SU-DHL-6 (cell line): ENCODE data around the gene ATG12.

Experiments used
- H2AFZ ChIP-seq: fragments of 200-600 bp; sonication (generic); 2 replicates; pipeline ENCODE4 v1.6.1; 2014; ENCODE audit warnings: low read depth, mild to moderate bottlenecking, moderate library complexity, mixed read lengths, antibody characterized with exemption, low read length; ENCODE audit not compliant: severe bottlenecking
- H3F3A ChIP-seq: fragments of 200-600 bp; shearing (Covaris generic); 2 replicates; pipeline ENCODE4 v1.6.0; 2016; ENCODE audit warnings: antibody characterized with exemption, mild to moderate bottlenecking; ENCODE audit not compliant: insufficient read depth
- H3K27ac ChIP-seq: fragments of 200-600 bp; sonication (generic); 2 replicates; pipeline ENCODE4 v1.5.1; 2016; ENCODE audit warnings: low read depth, mild to moderate bottlenecking, low read length, moderate library complexity, mixed read lengths
- H3K27me3 ChIP-seq: fragments of 200-600 bp; sonication (generic), shearing (Covaris generic); 2 replicates; pipeline ENCODE4 v1.6.0; 2014; ENCODE audit warnings: mild to moderate bottlenecking, low read length
- H3K36me3 ChIP-seq: fragments of 200-600 bp; sonication (generic); 2 replicates; pipeline ENCODE4 v1.6.1; 2014; ENCODE audit warnings: mild to moderate bottlenecking, low read length, mixed read lengths
- H3K4me2 ChIP-seq: fragments of 300-600, 200-600 bp; shearing (Covaris generic), sonication (generic); 2 replicates; pipeline ENCODE4 v1.6.0; 2014; ENCODE audit warnings: low read length, low read depth, mild to moderate bottlenecking; ENCODE audit not compliant: poor library complexity, severe bottlenecking
- H3K4me3 ChIP-seq: fragments of 200-600 bp; sonication (generic); 2 replicates; pipeline ENCODE4 v1.5.1; 2014; ENCODE audit warnings: antibody characterized with exemption, low read length, mild to moderate bottlenecking, mixed read lengths; ENCODE audit not compliant: insufficient read depth, poor library complexity, severe bottlenecking
- H3K79me2 ChIP-seq: fragments of 200-600 bp; sonication (generic); 2 replicates; pipeline ENCODE4 v1.6.1; 2014; ENCODE audit warnings: mild to moderate bottlenecking, low read length, moderate library complexity; ENCODE audit not compliant: insufficient read depth
- H3K9ac ChIP-seq: fragments of 200-600 bp; sonication (generic); 2 replicates; pipeline ENCODE4 v1.7.0; 2014; ENCODE audit warnings: mild to moderate bottlenecking, low read length
- H3K9me2 ChIP-seq: fragments of 200-600 bp; sonication (generic); replicated peaks from 2 replicates; pipeline ENCODE4 v1.6.1; 2014; ENCODE audit warnings: low read length; ENCODE audit not compliant: insufficient read depth
- H3K9me3 ChIP-seq: fragments of 200-600 bp; sonication (generic); 2 replicates; pipeline ENCODE4 v1.6.1; 2014; ENCODE audit warnings: low read length, mixed read lengths; ENCODE audit not compliant: insufficient read depth
- H4K20me1 ChIP-seq: fragments of 200-600 bp; sonication (generic); 2 replicates; pipeline ENCODE4 v1.6.1; 2014; ENCODE audit warnings: low read depth, mild to moderate bottlenecking, antibody characterized with exemption, low read length, moderate library complexity, mixed read lengths
- EZH2phosphoT487 ChIP-seq: fragments of 200-600 bp; sonication (generic), shearing (Covaris generic); conservative IDR thresholded peaks from 2 replicates; pipeline ENCODE4 v1.6.1; 2018; ENCODE audit warnings: mild to moderate bottlenecking, antibody characterized with exemption, low read length, moderate library complexity, mixed read lengths
- TF ChIP-seq, protein P1 (sequence below): fragments of 200-600 bp; sonication (generic); IDR thresholded peaks from one replicate; pipeline ENCODE4 v1.5.1; 2017; ENCODE audit warnings: antibody characterized with exemption, mild to moderate bottlenecking, low read length, moderate library complexity; ENCODE audit not compliant: insufficient read depth, poor library complexity, severe bottlenecking

ATG12 gene

DNA sequence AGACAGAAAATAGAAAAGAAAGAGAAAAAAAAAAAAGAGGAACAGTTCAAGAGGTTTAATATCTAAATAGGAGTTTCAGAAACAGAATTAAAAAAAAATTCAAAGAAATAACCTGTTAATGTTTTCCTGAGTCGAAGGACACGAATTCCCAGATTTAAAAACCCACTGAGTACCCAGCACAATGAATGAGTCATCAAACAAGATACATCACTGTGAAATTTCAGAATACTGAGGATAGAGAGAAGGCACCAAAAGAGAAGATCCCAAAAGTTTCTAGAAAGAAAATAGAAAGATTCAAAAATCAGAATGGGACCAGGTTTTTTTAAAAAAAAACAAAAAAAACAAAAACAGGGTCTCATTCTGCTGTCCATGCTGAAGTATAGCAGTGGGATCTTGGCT lies 33.7 kb downstream of the ATG12 start:
- H3K9me3 ChIP-seq = no peaks in the 10 kb centered on the region
- H3K27ac ChIP-seq = no peak overlapping the region
- no peak overlapping the region for H3K4me2 ChIP-seq
- no peak overlapping the region for H3K9ac ChIP-seq
- TF ChIP-seq, protein P1, sequence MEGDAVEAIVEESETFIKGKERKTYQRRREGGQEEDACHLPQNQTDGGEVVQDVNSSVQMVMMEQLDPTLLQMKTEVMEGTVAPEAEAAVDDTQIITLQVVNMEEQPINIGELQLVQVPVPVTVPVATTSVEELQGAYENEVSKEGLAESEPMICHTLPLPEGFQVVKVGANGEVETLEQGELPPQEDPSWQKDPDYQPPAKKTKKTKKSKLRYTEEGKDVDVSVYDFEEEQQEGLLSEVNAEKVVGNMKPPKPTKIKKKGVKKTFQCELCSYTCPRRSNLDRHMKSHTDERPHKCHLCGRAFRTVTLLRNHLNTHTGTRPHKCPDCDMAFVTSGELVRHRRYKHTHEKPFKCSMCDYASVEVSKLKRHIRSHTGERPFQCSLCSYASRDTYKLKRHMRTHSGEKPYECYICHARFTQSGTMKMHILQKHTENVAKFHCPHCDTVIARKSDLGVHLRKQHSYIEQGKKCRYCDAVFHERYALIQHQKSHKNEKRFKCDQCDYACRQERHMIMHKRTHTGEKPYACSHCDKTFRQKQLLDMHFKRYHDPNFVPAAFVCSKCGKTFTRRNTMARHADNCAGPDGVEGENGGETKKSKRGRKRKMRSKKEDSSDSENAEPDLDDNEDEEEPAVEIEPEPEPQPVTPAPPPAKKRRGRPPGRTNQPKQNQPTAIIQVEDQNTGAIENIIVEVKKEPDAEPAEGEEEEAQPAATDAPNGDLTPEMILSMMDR = no peak
- no peak for TF ChIP-seq EZH2phosphoT487
- H3K79me2 ChIP-seq = no peaks in the 10 kb centered on the region
- H2AFZ ChIP-seq = no peak overlapping the region
- H3K4me3 ChIP-seq = no peak overlapping the region
- H3F3A ChIP-seq = no peaks in the 10 kb centered on the region
- no peaks in the 10 kb centered on the region for H3K9me2 ChIP-seq
- no peaks in the 10 kb centered on the region for H4K20me1 ChIP-seq
- H3K27me3 ChIP-seq = no peaks in the 10 kb centered on the region
- H3K36me3 ChIP-seq = no peaks in the 10 kb centered on the region

DNA sequence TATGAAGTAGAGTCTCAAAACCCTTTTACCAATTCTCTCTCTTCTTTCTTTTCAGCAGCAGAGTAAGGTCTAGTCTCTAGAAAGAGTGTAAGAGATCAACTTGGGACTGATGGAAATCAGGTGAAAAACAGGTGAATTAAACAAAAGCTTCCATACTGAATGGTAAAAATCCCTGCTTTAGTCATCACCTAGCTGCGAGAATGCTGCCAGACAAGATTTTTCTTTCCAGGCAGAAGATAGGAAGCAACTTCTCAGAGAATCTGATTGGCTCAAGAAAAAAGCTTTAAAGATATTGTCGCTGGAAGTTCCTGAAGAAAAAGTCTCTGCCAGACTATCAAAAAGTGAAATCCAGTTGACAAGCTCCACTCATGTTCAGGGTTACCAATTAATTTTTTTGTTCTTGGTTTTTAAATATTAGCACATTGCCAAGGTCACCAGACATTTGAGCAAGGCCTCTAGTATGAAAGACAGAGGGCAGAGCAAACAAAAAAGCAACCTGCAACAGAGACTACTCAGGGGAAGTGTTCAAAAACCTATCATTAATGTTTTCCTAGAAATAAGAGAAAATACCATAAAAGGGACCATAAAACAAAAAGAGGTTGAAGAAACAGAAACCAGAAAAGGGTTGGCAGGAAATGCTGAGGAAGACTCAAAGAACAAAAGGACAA lies 34.2 kb downstream of the ATG12 start:
- Histone ChIP-seq H3K4me3 (no peak overlapping the region), H3K9me3 (no peaks in the 10 kb centered on the region), H4K20me1 (no peaks in the 10 kb centered on the region), H3F3A (no peaks in the 10 kb centered on the region), H3K36me3 (no peaks in the 10 kb centered on the region), H3K9me2 (no peaks in the 10 kb centered on the region), H3K27ac (no peak overlapping the region), H3K4me2 (no peak overlapping the region), H3K79me2 (no peaks in the 10 kb centered on the region), H3K27me3 (no peaks in the 10 kb centered on the region), H3K9ac (no peak overlapping the region), H2AFZ (no peak overlapping the region)
- TF ChIP-seq, protein P1 = no peak
- no peak for TF ChIP-seq EZH2phosphoT487

DNA sequence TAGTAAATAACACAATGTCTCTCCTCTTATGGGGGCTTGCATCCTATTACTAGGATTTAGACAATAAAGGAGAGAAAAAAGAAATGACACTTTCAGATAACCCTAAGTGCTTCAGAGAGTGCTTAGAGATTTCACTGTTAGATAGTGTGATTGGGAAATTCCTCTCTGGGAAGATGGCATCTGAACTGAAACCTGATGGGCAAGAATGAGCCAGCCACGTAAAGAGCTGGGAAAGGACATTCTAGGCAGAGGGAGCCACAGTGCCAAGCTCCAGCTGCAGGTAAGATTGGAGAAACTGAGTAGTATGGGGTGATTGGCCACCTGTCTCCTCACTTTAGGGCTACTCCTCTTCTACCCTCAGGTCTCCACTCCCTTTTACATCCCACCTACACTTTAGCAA lies 39.4 kb downstream of the ATG12 start:
- Histone ChIP-seq H3K9me2 (no peaks in the 10 kb centered on the region), H3K27ac (no peak overlapping the region), H4K20me1 (no peaks in the 10 kb centered on the region), H3K27me3 (no peaks in the 10 kb centered on the region), H3K9me3 (no peaks in the 10 kb centered on the region), H3K9ac (no peak overlapping the region), H3K4me3 (no peak overlapping the region), H3F3A (no peaks in the 10 kb centered on the region), H2AFZ (no peak overlapping the region), H3K4me2 (no peak overlapping the region), H3K36me3 (no peaks in the 10 kb centered on the region), H3K79me2 (no peaks in the 10 kb centered on the region)
- no peak for TF ChIP-seq EZH2phosphoT487
- TF ChIP-seq, protein P1 = no peak
